Common myeloid progenitor, CD34-positive (primary cell): ENCODE results near the gene PADI1.
A peak's percentile ranks its signal among the peaks of the same experiment; 100 is the strongest.

ENCODE experiments used
- CTCF ChIA-PET: fragments of 350-600 bp; sonication (Branson Sonifier 250); formaldehyde crosslinking; loops from one replicate; lab custom pipeline; 2021; ENCODE audit warnings: antibody characterized with exemption; lab: Charles Lee
- POLR2A ChIA-PET: fragments of 350-600 bp; sonication (Branson Sonifier 250); formaldehyde crosslinking; loops from one replicate; lab custom pipeline; 2021; ENCODE audit warnings: antibody characterized with exemption; lab: Charles Lee
- DNase-seq, 3 donors: peaks; one replicate each; pipeline versions ENCODE4 v3.0.0 to v3.0.0-alpha.2; 2013
- H3K27ac ChIP-seq, 2 experiments: 1 replicate in 1 of 2; 2 replicates in 1 of 2; pipeline ENCODE4 v1.7.0; 2013; ENCODE audit warnings: inconsistent platforms in 2 of 2, low read length in 2 of 2, mild to moderate bottlenecking in 2 of 2, low read depth in 1 of 2, moderate library complexity in 1 of 2; ENCODE audit not compliant: severe bottlenecking in 2 of 2, insufficient read depth in 1 of 2, poor library complexity in 1 of 2
- H3K27me3 ChIP-seq, 5 experiments: replicated peaks in 2 of 5; 1 replicate in 3 of 5; 2 replicates in 2 of 5; pipeline versions ENCODE4 v1.6.1 to v1.7.0; 2013; ENCODE audit warnings: low read length in 4 of 5, mild to moderate bottlenecking in 2 of 5, moderate library complexity in 2 of 5, inconsistent platforms in 1 of 5; ENCODE audit not compliant: insufficient read depth in 5 of 5, control insufficient read depth in 4 of 5
- H3K36me3 ChIP-seq, 4 experiments: 1 replicate in 2 of 4; 2 replicates in 2 of 4; pipeline versions ENCODE4 v1.6.1 to v1.7.0; 2013; ENCODE audit warnings: low read length in 3 of 4, control low read depth in 1 of 4, mild to moderate bottlenecking in 1 of 4; ENCODE audit not compliant: control insufficient read depth in 4 of 4, insufficient read depth in 4 of 4
- H3K4me1 ChIP-seq, 4 experiments: 1 replicate in 3 of 4; 2 replicates in 1 of 4; pipeline versions ENCODE4 v1.6.1 to v1.7.1; 2013; ENCODE audit warnings: low read length in 3 of 4, mild to moderate bottlenecking in 3 of 4, control low read depth in 1 of 4, inconsistent platforms in 1 of 4, moderate library complexity in 1 of 4; ENCODE audit not compliant: control insufficient read depth in 4 of 4, insufficient read depth in 4 of 4; ENCODE audit errors: control extremely low read depth in 1 of 4
- H3K4me3 ChIP-seq, 7 experiments: 1 replicate in 4 of 7; 2 replicates in 3 of 7; pipeline versions ENCODE4 v1.5.1 to v1.7.0; 2013; ENCODE audit warnings: mild to moderate bottlenecking in 7 of 7, low read length in 6 of 7, moderate library complexity in 6 of 7, inconsistent platforms in 2 of 7, low read depth in 2 of 7, control low read depth in 1 of 7; ENCODE audit not compliant: insufficient read depth in 4 of 7, control insufficient read depth in 1 of 7; ENCODE audit errors: extremely low read depth in 1 of 7
- H3K9me3 ChIP-seq, 5 experiments: 1 replicate in 4 of 5; 2 replicates in 1 of 5; pipeline versions ENCODE4 v1.6.1 to v1.7.1; 2013; ENCODE audit warnings: low read length in 4 of 5, mild to moderate bottlenecking in 2 of 5, inconsistent platforms in 1 of 5, low read depth in 1 of 5, moderate library complexity in 1 of 5; ENCODE audit not compliant: control insufficient read depth in 4 of 5, insufficient read depth in 2 of 5; ENCODE audit errors: control extremely low read depth in 1 of 5
- WGBS: methylation state at CpG from one replicate; pipeline ENCODE4 v1.1.5; 2013; ENCODE audit not compliant: insufficient coverage; 5-methylcytosine and 5-hydroxymethylcytosine counted together

PADI1 gene

DNA sequence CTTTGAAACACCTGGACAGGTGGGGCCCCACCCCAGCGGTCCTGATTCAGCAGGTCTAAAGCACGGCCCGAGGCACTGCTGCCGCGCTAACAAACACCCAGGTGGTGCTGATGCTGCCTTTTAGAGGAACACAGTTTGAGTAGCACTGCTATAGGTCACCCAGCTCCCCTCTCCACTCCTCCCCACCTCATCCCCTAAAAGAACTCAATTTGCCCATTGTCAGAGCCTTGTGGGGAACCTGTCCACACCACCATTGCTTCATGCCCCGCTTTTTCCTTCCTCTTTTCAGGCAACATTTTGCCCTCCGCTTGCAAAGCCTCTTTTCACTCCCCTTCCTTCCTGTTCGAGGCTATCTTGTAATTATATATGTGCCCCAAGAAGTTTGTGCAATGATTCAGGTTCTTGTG lies 76.8 kb downstream of the PADI1 start:
- DNase-seq = peak; percentile 77 to 95 (median 93)
- Histone ChIP-seq H3K4me3 (peak overlapping the region in 1 of 7 experiments; percentile 23), H3K4me1 (peaks cover 6 to 66% (median 30%) of the 10 kb centered on the region in 4 experiments), H3K27ac (no peak overlapping the region), H3K27me3 (no peaks in the 10 kb centered on the region), H3K9me3 (no peaks in the 10 kb centered on the region), H3K36me3 (no peaks in the 10 kb centered on the region)
- POLR2A ChIA-PET = interaction anchor here (0.7 kb wide), 2 partner anchors 94 to 231 kb away, joined by 3 to 4 read pairs; no protein-coding TSS in a partner anchor
- WGBS = 8% methylated on average over 6 of the region's 8 CpGs
- CTCF ChIA-PET = interaction anchor here (1.3 to 2.5 kb wide), 6 partner anchors 14 to 55 kb away, joined by 3 to 10 read pairs (median 4); no protein-coding TSS in a partner anchor

DNA sequence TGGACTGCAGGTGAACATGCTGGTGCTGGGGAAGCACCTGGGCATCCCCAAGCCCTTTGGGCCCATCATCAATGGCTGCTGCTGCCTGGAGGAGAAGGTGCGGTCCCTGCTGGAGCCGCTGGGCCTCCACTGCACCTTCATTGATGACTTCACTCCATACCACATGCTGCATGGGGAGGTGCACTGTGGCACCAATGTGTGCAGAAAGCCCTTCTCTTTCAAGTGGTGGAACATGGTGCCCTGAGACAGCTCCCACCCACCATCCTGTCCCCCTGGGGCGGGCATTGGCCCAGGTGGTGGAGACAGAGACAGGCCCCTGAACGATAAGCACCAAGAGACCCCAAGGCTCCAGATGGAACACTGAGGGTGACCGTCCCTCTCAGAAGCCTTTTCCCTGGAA lies 77.9 kb downstream of the PADI1 start:
- Histone ChIP-seq H3K9me3 (no peaks in the 10 kb centered on the region), H3K36me3 (no peaks in the 10 kb centered on the region), H3K4me1 (peaks cover 6 to 56% (median 23%) of the 10 kb centered on the region in 4 experiments), H3K4me3 (no peak overlapping the region), H3K27me3 (no peaks in the 10 kb centered on the region), H3K27ac (no peak overlapping the region)
- CTCF ChIA-PET = interaction anchor here (1.2 to 1.4 kb wide), 3 partner anchors 15 to 54 kb away, joined by 3 to 5 read pairs (median 4); no protein-coding TSS in a partner anchor
- DNase-seq = no peak
- WGBS = 100% methylated on average over 2 of the region's 5 CpGs
- POLR2A ChIA-PET = no interaction called here

DNA sequence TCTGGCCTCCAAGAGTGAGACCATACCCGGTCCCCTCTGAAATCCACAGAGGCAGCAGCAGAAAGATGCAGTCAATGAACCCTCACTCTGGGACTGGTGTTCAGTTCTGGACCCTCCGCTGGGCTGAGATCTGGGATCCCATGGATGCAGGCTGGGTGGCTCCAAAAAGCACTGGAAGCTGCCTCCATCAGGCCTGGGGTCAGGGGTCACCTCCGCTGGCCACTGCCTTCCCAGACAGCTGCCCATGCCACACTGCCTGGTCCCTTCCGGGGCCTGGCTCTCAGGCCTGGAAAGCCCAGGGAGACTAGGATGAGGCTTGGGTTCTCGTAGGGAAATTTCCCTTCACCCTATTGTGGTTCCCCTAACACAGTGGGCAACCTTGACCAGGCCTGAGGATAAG lies 81.7 kb downstream of the PADI1 start:
- Histone ChIP-seq H3K27ac (no peak overlapping the region), H3K4me3 (no peak overlapping the region), H3K4me1 (peaks cover 6 to 36% (median 14%) of the 10 kb centered on the region in 4 experiments), H3K36me3 (no peaks in the 10 kb centered on the region), H3K9me3 (no peaks in the 10 kb centered on the region), H3K27me3 (no peaks in the 10 kb centered on the region)
- ChIA-PET CTCF (interaction anchor here (1.9 kb wide), 1 partner anchor 10 kb away, joined by 8 read pairs; no protein-coding TSS in a partner anchor), POLR2A (no interaction called here)
- no peak for DNase-seq
- 93% methylated on average over 4 of the region's 5 CpGs for WGBS

DNA sequence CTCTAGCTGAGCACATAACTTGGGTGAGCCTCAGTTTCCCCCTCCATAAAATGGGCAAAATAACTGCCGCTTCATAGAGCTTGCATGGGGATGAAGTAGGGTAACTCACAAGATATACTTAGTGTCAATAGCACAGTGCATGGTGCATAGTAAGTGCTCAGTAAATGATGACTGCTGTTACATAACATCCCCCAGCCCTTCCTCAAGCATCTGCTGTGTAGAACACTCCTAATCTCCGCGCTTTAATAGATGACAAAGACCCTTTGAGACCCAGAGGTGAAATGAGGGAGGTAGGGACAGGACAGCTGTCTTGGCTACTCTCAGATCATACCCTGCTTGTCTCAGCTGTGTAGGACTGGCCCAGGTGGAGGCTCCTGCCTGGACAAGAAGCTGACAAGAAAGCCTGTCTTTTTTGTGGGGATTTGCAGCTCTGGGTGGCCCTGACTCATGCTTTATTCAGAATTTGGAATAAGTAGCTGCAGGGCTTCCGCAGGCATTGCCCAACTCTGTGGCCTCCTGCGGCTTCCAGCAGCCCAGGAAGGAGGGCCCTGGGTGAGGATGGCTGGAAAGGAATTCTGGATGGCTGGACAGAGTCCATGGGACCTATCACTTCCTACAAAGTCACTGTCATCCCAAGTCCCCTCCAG lies 82.3 kb downstream of the PADI1 start:
- ChIA-PET CTCF (interaction anchor here (1.9 kb wide), 1 partner anchor 11 kb away, joined by 8 read pairs; no protein-coding TSS in a partner anchor), POLR2A (no interaction called here)
- Histone ChIP-seq H3K27me3 (no peaks in the 10 kb centered on the region), H3K27ac (no peak overlapping the region), H3K9me3 (no peaks in the 10 kb centered on the region), H3K36me3 (no peaks in the 10 kb centered on the region), H3K4me3 (no peak overlapping the region), H3K4me1 (peaks cover 3 to 30% (median 10%) of the 10 kb centered on the region in 4 experiments)
- no peak for DNase-seq
- 100% methylated on average over 3 of the region's 5 CpGs for WGBS

- Histone ChIP-seq H3K36me3 (no peaks in the 10 kb centered on the region), H3K9me3 (no peaks in the 10 kb centered on the region), H3K4me3 (no peak overlapping the region), H3K27ac (no peak overlapping the region), H3K27me3 (no peaks in the 10 kb centered on the region), H3K4me1 (peaks cover 0 to 21% (median 11%) of the 10 kb centered on the region in 4 experiments)
- POLR2A ChIA-PET = interaction anchor here (0.7 kb wide), 1 partner anchor 99 kb away, joined by 4 read pairs; no protein-coding TSS in a partner anchor
- CTCF ChIA-PET = interaction anchor here (0.7 kb wide), 1 partner anchor 11 kb away, joined by 3 read pairs; no protein-coding TSS in a partner anchor
- no peak for DNase-seq
- 91% methylated on average over 1 of the region's 2 CpGs for WGBS
Measured at GRCh38 chr1:17289721-17290120, 84.8 kb downstream of the PADI1 start.

GRCh38 chr1:17290553-17290952 lies 85.6 kb downstream of the PADI1 start:
- Histone ChIP-seq H3K36me3 (no peaks in the 10 kb centered on the region), H3K27me3 (no peaks in the 10 kb centered on the region)
- CTCF ChIA-PET = interaction anchor here (1.0 to 1.7 kb wide), 4 partner anchors 14 to 78 kb away, joined by 3 to 4 read pairs (median 4); partner anchors contain the start of gene PADI4

More at GRCh38 chr1:17290553-17290952, 85.6 kb downstream of the PADI1 start:
- H3K4me3 ChIP-seq = no peak overlapping the region
- POLR2A ChIA-PET = no interaction called here
- 100% methylated on average over 1 of the region's 3 CpGs for WGBS
- H3K4me1 ChIP-seq = peaks cover 0 to 21% (median 10%) of the 10 kb centered on the region in 4 experiments
- H3K9me3 ChIP-seq = no peaks in the 10 kb centered on the region
- DNase-seq = no peak
- H3K27ac ChIP-seq = no peak overlapping the region
